Measurements from ENCODE around the gene HEG1. TPM values are rescaled to one million over a fixed set of nuclear protein-coding genes. Genes with fewer than 3 reads are reported as not detected.

The HEG1 gene
- total RNA-seq, 2 experiments from 2014 or later = 24.5 to 25.8 TPM

GRCh38 chr3:125002414-125003368 is 53.1 kb downstream of the HEG1 start:
- peaks cover 48% of the 10 kb centered on the region for H3K36me3 Mint-ChIP-seq (ENCODE audit: low read depth)
- ATAC-seq = no peak

GRCh38 chr3:125001557-125002413 is 54.0 kb downstream of the HEG1 start:
- DNase-seq = no peak
- H3K4me3 Mint-ChIP-seq = no peak overlapping the region
- no peak for ATAC-seq
- H3K27ac Mint-ChIP-seq = no peak overlapping the region
- no peaks in the 10 kb centered on the region for H3K27me3 Mint-ChIP-seq
- no peaks in the 10 kb centered on the region for H3K9me3 Mint-ChIP-seq
- ChIA-PET POLR2A (interaction anchor here (0.6 to 1.0 kb wide), 2 partner anchors 10 to 91 kb away, joined by 3 read pairs; no protein-coding TSS in a partner anchor), CTCF (no interaction called here)
- intact Hi-C loops (cut with micrococcal nuclease) = no loop called here
- peaks cover 45% of the 10 kb centered on the region for H3K36me3 Mint-ChIP-seq (ENCODE audit: low read depth)
- peaks cover 14% of the 10 kb centered on the region for H3K4me1 Mint-ChIP-seq (ENCODE audit: low read depth)
- no peak for TF ChIP-seq CTCF (IDR thresholded peaks at IDR 0.05)

More at GRCh38 chr3:125002414-125003368, 53.1 kb downstream of the HEG1 start:
- Mint-ChIP-seq H3K9me3 (no peaks in the 10 kb centered on the region), H3K4me3 (no peak overlapping the region), H3K4me1 (ENCODE audit: low read depth) (peaks cover 14% of the 10 kb centered on the region), H3K27ac (no peak overlapping the region), H3K27me3 (no peaks in the 10 kb centered on the region)
- TF ChIP-seq CTCF (IDR thresholded peaks at IDR 0.05) = no peak
- POLR2A ChIA-PET = interaction anchor here (1.0 kb wide), 1 partner anchor 9 kb away, joined by 3 read pairs; no protein-coding TSS in a partner anchor
- CTCF ChIA-PET = interaction anchor here (0.7 kb wide), 1 partner anchor 101 kb away, joined by 3 read pairs; no protein-coding TSS in a partner anchor
- DNase-seq = no peak
- intact Hi-C loops (cut with micrococcal nuclease) = no loop called here

- CTCF ChIA-PET = interaction anchor here (1.1 to 1.2 kb wide), 3 partner anchors 9 to 149 kb away, joined by 3 to 4 read pairs (median 3); no protein-coding TSS in a partner anchor
- Mint-ChIP-seq H3K27ac (no peak overlapping the region), H3K27me3 (no peaks in the 10 kb centered on the region), H3K36me3 (ENCODE audit: low read depth) (peaks cover 50% of the 10 kb centered on the region), H3K9me3 (no peaks in the 10 kb centered on the region), H3K4me3 (no peak overlapping the region), H3K4me1 (ENCODE audit: low read depth) (peaks cover 14% of the 10 kb centered on the region)
- ATAC-seq (no peak), DNase-seq (no peak)
- no peak for TF ChIP-seq CTCF (IDR thresholded peaks at IDR 0.05)
- POLR2A ChIA-PET = no interaction called here
- intact Hi-C loops (cut with micrococcal nuclease) = no loop called here
These were observed 55.1 kb downstream of the HEG1 start for GRCh38 chr3:125000661-125001060.

GRCh38 chr3:124999897-125000435 is 55.8 kb downstream of the HEG1 start:
- TF ChIP-seq CTCF (IDR thresholded peaks at IDR 0.05) = no peak
- Mint-ChIP-seq H3K27me3 (no peaks in the 10 kb centered on the region), H3K9me3 (no peaks in the 10 kb centered on the region), H3K36me3 (ENCODE audit: low read depth) (peaks cover 47% of the 10 kb centered on the region), H3K27ac (no peak overlapping the region), H3K4me3 (no peak overlapping the region), H3K4me1 (ENCODE audit: low read depth) (peaks cover 14% of the 10 kb centered on the region)
- DNase-seq = no peak
- CTCF ChIA-PET = interaction anchor here (1.1 to 1.2 kb wide), 3 partner anchors 8 to 150 kb away, joined by 3 to 4 read pairs (median 3); no protein-coding TSS in a partner anchor
- POLR2A ChIA-PET = no interaction called here
- intact Hi-C loops (cut with micrococcal nuclease) = loop anchor here (5.0 kb wide), 2 partner anchors 202 to 437 kb away; no protein-coding TSS in a partner anchor
- ATAC-seq = no peak
